Measurements from ENCODE around the gene ADAM15. TPM values are rescaled to one million over a fixed set of nuclear protein-coding genes. Genes with fewer than 3 reads are reported as not detected.

Gene ADAM15
- total and polyA plus RNA-seq, 2 of the 8 experiments (the other 6 are each of a cell fraction or from before 2014, with no cell fraction given) = 32.9 to 37.6 TPM

DNA sequence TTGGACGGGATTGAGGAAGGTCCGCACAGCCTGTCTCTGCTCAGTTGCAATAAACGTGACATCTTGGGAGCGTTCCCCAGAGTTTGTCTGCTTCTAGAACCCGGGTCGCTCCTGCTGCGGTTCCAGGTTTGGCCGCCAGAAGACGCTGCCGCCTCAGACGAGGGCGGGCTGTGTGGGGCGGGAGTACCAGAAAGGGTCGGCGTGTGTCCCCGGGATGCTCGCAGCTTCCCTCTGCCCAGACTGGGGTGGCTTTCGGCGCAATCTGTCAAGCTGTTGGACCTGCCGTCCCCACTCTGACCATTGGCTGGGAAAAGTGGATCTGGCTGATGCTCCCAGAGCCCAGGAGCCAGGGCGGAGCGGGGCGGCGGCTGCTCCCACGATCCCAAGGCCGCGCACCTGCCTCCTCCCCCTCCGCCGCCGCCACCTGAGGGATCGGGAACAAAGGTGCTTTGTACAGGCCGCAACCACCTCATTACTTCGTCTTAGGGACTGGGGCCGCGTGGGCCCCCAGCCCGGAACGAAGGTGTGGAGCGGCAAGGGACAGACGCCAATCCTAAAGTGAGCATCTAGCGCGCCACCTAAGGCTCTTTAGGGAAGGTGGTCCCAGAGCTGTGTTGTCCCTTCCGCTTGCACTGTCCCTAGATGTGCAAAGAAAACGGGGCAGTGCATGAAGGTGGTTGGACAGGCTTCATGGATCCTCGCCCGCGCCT lies 11.7 kb downstream of the ADAM15 start (continued):
- TF ChIP-seq RFX5 (IDR thresholded peaks at IDR 0.05; ENCODE audit: borderline replicate concordance, low read depth, low read length) = no peak
- no peak for TF ChIP-seq RBBP5 (IDR thresholded peaks at IDR 0.05; ENCODE audit: borderline replicate concordance, low read depth, low read length)
- peak; percentile 87 to 90 for TF ChIP-seq RAD21 (IDR thresholded peaks at IDR 0.05 in 1 of 2, conservative IDR thresholded peaks at IDR 0.05 in 1 of 2; ENCODE audit: low read depth in 2 of 2, low read length in 2 of 2)

All from H1 (cell line).